Adrenal gland (tissue), 12 donors: Measurements from ENCODE around the gene INTS3. TPM values are rescaled to one million over a fixed set of nuclear protein-coding genes. Genes with fewer than 3 reads are reported as not detected.

Experiments used
- DNase-seq, 7 donors: peaks; one replicate each; pipeline ENCODE4 v3.0.0-alpha.2; 2019 to 2020
- H3K27ac ChIP-seq, 5 donors: fragments of 200-600 bp; sonication (generic) in 4 of 5; 1 replicate in 3 of 5; 2 replicates in 2 of 5; pipeline versions ENCODE4 v1.5.1 to v1.8.0; 2016 to 2020; ENCODE audit warnings: mild to moderate bottlenecking in 1 of 5
- H3K27me3 ChIP-seq: fragments of 200-600 bp; 2 replicates; pipeline ENCODE4 v1.8.0; 2021
- H3K36me3 ChIP-seq, 2 donors: fragments of 200-600 bp; replicated peaks in 1 of 2; 1 replicate in 1 of 2; 2 replicates in 1 of 2; pipeline versions ENCODE4 v1.5.1 to v1.8.0; 2018 to 2022
- H3K4me1 ChIP-seq, 2 donors: fragments of 200-600 bp; replicated peaks in 1 of 2; 1 replicate in 1 of 2; 2 replicates in 1 of 2; pipeline versions ENCODE4 v1.5.1 to v1.8.0; 2018 to 2021
- H3K4me3 ChIP-seq, 4 donors: fragments of 200-600 bp; sonication (generic) in 3 of 4; one replicate each; pipeline ENCODE4 v1.5.1; 2016 to 2018
- H3K9me3 ChIP-seq, 3 donors: fragments of 200-600 bp; sonication (generic) in 1 of 3; replicated peaks in 1 of 3; 1 replicate in 2 of 3; 2 replicates in 1 of 3; pipeline versions ENCODE4 v1.5.1 to v1.8.0; 2016 to 2021
- CTCF ChIP-seq, 6 experiments: fragments of 450-650 bp in 4 of 6; fragments of 200-600 bp in 2 of 6; sonication (generic) in 1 of 6; IDR thresholded peaks; 1 replicate in 5 of 6; 2 replicates in 1 of 6; pipeline versions ENCODE4 v1.5.1 to v1.8.0; 2016 to 2021; ENCODE audit warnings: antibody characterized with exemption in 6 of 6, mild to moderate bottlenecking in 2 of 6, moderate library complexity in 1 of 6
- POLR2A ChIP-seq, 2 donors: fragments of 450-650 bp; IDR thresholded peaks; one replicate each; pipeline ENCODE4 v1.6.1; 2017; ENCODE audit warnings: antibody characterized with exemption in 2 of 2, mild to moderate bottlenecking in 2 of 2, moderate library complexity in 1 of 2
- WGBS, 4 donors: extraction: QIAGEN DNeasy Blood & Tissue Kit in 2 of 4; methylation state at CpG; one replicate each; pipeline versions ENCODE4 v1.1.5 to v1.1.7; 2013 to 2017; 5-methylcytosine and 5-hydroxymethylcytosine counted together
- intact Hi-C, 2 donors: fragments of 100-400 bp; cut with DNase I; formaldehyde crosslinking; loops; one replicate each; pipeline versions ENCODE4 v1.14.1 to v1.15.0; 2022 to 2023
- polyA plus RNA-seq, 3 donors: library from polyadenylated mRNA; stranded (reverse); fragments of 200-250 nt in 2 of 3; fragments of 350-450 nt in 1 of 3; fragmentation: Illumina TruSeq in 1 of 3; extraction: RNeasy Lipid Tissue Mini Kit (QIAGEN cat#74804) in 1 of 3; gene quantifications; one replicate each; pipeline ENCODE4 v1.2.3, GENCODE V29; 2013 to 2014
- total RNA-seq, 9 donors: library from RNA; depleted of rRNA in 4 of 9; stranded (reverse); fragments of >200 nt in 4 of 9; fragments of 120-200 nt in 1 of 9; fragmentation: NEBNext Ultra II Directional in 1 of 9; extraction: Animal tissue kit (Norgen Biotek cat#: 25700) in 1 of 9; gene quantifications; one replicate each; pipeline versions ENCODE4 v1.1.0 to v1.2.4, GENCODE V29; 2013 to 2023
- donor health status: healthy with polysubstance abuse.
- donor health status: Bipolar disorder and iron deficiency.
- donor health status: DM: yes; HTN: yes; CAD: no.
- donor health status: DM: no; HTN: no; CAD: no.
- donor health status: DM: no; HTN: no; CAD: no.
- donor health status: DM: yes; HTN: yes; CAD: no.

INTS3 gene
- total and polyA plus RNA-seq, 12 donors, result 40.7 to 148 (median 61.2) TPM

- no peak overlapping the region for H3K27ac ChIP-seq
- 88 to 95% (median 93%) methylated on average over 4 of the region's 4 CpGs for WGBS, 4 donors
- peaks cover 0 to 27% of the 10 kb centered on the region in 2 donors for H3K4me1 ChIP-seq
- intact Hi-C loops, result no loop called here
- DNase-seq, result no peak
- no peaks in the 10 kb centered on the region for H3K36me3 ChIP-seq
- H3K9me3 ChIP-seq, result no peaks in the 10 kb centered on the region
- TF ChIP-seq POLR2A (IDR thresholded peaks at IDR 0.05) (no peak), CTCF (IDR thresholded peaks at IDR 0.05) (no peak)
- no peak overlapping the region for H3K4me3 ChIP-seq
- H3K27me3 ChIP-seq, result no peaks in the 10 kb centered on the region
Observed at GRCh38 chr1:153786038-153786790, 58.4 kb downstream of the INTS3 start.

- intact Hi-C loops, result loop anchor here (10.0 kb wide), 1 partner anchor 155 kb away; the partner anchor contains the start of gene DENND4B (in 2 of the 2)
- peaks cover 0 to 18% of the 10 kb centered on the region in 2 donors for H3K4me1 ChIP-seq
- H3K27ac ChIP-seq, result peak overlapping the region; percentile 57 to 92 (median 74)
- peak in 1 of 7 donors; percentile 14 for DNase-seq
- 63 to 70% (median 66%) methylated on average over 17 to 22 of the region's 22 CpGs for WGBS, 4 donors
- H3K36me3 ChIP-seq, result no peaks in the 10 kb centered on the region
- peak overlapping the region in 1 of 4 donors; percentile 28 for H3K4me3 ChIP-seq
- H3K27me3 ChIP-seq, result no peaks in the 10 kb centered on the region
- TF ChIP-seq POLR2A (IDR thresholded peaks at IDR 0.05), result no peak
- TF ChIP-seq CTCF (IDR thresholded peaks at IDR 0.05), result no peak
- no peaks in the 10 kb centered on the region for H3K9me3 ChIP-seq
Observed at GRCh38 chr1:153789478-153790034, 61.7 kb downstream of the INTS3 start.

DNA sequence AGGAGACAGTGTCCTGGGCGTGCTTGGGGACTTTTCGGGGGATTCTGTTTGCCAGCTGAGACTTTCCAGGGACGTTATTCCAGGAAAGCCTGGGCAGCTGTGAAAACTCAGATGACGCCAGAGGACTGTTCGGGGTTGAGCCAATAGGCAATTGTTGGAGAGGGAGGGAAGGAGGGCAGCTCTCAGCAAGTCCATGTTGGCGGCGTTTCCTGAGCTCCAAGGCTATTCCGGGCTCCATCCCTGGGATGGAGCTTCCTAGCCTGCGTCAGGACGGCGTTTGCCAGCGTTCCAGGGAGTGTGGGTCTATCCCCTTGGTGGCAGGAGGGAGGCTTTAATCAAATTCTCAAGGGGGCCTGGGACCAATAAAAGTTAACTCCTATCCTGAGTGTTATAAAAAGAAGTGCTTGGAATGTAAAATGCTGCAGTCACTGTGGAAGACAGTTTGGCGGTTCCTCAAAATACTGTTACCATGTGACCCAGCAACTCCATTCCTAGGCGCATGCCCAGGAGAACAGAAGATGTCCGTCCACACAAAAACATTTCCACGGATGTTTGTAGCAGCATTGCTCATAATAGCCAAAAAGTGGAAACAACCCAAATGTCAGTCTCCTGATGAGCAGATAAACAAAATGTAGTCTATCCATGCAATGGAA, 62.6 kb downstream of the INTS3 start:
- H3K4me1 ChIP-seq, result peaks cover 0 to 18% of the 10 kb centered on the region in 2 donors
- DNase-seq, result peak; percentile 76 to 92 (median 87)
- no peaks in the 10 kb centered on the region for H3K36me3 ChIP-seq
- H3K27me3 ChIP-seq, result no peaks in the 10 kb centered on the region
- intact Hi-C loops, result loop anchor here (10.0 kb wide), 1 partner anchor 154 kb away; the partner anchor contains the start of gene DENND4B (in 2 of the 2)
- no peaks in the 10 kb centered on the region for H3K9me3 ChIP-seq
- H3K4me3 ChIP-seq, result peak overlapping the region in 1 of 4 donors; percentile 28
- TF ChIP-seq POLR2A (IDR thresholded peaks at IDR 0.05), result peak in 1 of 2 donors; percentile 47
- no peak for TF ChIP-seq CTCF (IDR thresholded peaks at IDR 0.05)
- 12 to 20% (median 14%) methylated on average over 15 to 16 of the region's 16 CpGs for WGBS, 4 donors
- peak overlapping the region; percentile 57 to 92 (median 74) for H3K27ac ChIP-seq
